Renal cortical epithelial cell (primary cell): ENCODE data around the gene TRIP12. TPM values are rescaled to one million over a fixed set of nuclear protein-coding genes. Genes with fewer than 3 reads are reported as not detected.
"Not testable (repeated sequence)": the region's sequence is repeated elsewhere in the genome, so short reads cannot be mapped to it uniquely, and the experiment has no call there.

Source experiments
- DNase-seq: peaks from one replicate; pipeline ENCODE4 v3.0.0-alpha.2; 2011; ENCODE audit warnings: low read depth
- total RNA-seq: library from RNA; depleted of rRNA; stranded (reverse); fragments of >200 nt; gene quantifications from 2 replicates; pipeline ENCODE4 v1.2.3, GENCODE V29; 2014

The TRIP12 gene
- total RNA-seq = 215 and 346 TPM in 2 replicates

- DNase-seq = peak; percentile 87
Observed at GRCh38 chr2:229921892-229922448, at the start of gene TRIP12. TRIP12 (minus strand) TSS chr2:229922009; CDS start chr2:229880079, 41,930 bp downstream.

- DNase-seq = no peak
Observed at GRCh38 chr2:229971298-229971790, 49.5 kb upstream of the TRIP12 start.

DNA sequence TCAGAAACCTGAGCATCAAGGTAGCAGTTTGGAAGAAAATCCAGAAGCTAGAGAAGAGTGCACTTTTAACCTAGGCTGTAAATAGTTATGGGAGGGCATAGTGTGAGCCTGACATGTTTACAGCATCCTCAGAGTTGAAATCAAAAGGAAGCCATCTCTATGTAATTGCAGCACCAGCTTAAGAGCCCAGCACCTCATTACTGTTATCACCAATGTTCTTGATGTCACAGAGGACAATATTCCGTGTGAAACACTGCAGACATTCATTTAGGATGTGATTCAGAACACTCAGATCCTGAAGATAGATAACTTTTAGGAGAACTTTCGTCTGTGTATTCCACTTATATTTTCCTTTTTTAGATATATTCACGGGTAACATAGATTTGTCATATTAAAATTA, 48.6 kb upstream of the TRIP12 start:
- DNase-seq = no peak

DNA sequence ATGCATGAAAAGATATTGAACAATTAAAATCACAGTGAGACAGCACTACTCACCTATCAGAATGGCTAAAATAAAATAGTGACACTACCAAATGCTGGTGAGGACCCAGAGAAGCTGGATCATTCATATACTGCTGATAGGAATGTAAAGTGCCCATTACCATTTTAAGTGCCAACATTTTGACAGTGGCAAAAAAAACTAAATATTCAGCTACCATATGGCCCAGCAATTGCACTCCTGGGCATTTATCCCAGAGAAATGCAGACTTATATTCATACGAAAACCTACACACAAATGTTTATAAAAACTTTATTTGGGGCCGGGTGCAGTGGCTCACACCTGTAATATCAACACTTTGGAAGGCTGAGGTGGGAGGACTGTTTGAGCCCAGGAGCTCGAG, 48.1 kb upstream of the TRIP12 start:
- no peak for DNase-seq

- not testable (repeated sequence) for DNase-seq
Observed at GRCh38 chr2:229963596-229963995, 41.8 kb upstream of the TRIP12 start.

DNA sequence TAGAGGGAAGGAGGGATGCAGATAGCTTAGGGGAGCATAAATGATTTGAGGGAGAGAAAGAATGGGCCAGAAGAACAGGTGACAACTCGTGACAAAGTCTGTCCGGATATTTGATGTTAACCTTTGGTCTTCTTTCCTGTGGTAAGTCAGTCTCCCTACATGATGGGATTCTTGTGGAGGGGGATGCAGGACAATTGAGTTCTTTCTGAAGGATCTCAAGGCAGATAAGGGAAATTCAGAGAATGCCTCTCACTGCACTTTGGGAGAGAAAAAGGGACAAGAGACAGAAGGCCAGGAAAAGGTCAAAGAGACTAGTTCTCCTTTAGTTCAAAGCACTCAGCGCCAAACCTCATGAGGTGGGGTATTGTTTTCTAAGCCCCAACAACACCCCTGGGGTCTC, 34.7 kb upstream of the TRIP12 start:
- no peak for DNase-seq

DNA sequence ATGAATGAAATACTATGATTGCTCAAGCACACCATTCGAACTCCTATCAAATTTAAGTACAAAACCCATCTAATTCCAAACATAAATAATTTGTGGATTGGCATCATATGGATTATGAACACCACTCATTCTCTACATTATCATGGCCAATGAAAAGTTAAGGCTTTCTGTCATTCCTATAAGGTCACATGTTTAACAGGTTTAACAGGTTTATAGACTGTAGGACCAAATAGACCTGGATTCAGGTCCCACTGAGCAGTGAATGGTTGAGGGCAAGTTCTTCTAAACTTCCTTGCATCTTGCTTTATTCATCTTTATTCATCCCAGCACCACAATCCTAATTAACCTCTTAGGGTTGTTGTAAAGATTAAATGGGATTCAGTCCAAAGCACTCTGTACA, 33.9 kb upstream of the TRIP12 start:
- no peak for DNase-seq

DNA sequence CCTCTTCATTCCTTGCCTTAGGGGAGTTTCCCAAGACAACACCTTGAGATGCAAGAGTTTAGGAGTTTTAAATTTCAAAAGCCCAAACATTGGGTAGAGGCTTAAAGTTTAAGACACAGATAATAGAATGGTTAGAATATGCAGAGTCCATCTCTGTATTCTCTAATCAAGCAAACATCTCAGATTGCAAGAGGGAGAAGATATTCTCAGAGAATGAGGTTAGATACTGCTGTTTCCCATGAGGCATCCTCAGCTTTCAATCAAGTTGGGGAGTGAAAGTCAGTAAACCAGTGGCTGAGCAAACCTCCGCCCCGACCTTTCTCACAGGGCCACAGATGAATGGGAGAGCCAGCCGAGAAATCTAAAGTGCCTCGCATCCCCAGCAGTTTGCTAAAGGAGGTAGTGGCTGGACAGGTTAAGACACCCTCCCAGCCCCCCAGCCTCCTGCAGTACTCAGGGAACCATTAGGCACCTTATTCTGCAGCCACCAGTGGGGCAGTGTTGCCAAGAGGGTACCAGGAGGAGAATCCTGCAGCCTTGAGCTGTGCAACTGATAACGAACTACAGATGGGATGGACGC, 30.5 kb upstream of the TRIP12 start:
- no peak for DNase-seq

- no peak for DNase-seq
Observed at GRCh38 chr2:229947544-229947943, 25.7 kb upstream of the TRIP12 start.

GRCh38 chr2:229945975-229946374, 24.2 kb upstream of the TRIP12 start:
- DNase-seq = no peak

DNA sequence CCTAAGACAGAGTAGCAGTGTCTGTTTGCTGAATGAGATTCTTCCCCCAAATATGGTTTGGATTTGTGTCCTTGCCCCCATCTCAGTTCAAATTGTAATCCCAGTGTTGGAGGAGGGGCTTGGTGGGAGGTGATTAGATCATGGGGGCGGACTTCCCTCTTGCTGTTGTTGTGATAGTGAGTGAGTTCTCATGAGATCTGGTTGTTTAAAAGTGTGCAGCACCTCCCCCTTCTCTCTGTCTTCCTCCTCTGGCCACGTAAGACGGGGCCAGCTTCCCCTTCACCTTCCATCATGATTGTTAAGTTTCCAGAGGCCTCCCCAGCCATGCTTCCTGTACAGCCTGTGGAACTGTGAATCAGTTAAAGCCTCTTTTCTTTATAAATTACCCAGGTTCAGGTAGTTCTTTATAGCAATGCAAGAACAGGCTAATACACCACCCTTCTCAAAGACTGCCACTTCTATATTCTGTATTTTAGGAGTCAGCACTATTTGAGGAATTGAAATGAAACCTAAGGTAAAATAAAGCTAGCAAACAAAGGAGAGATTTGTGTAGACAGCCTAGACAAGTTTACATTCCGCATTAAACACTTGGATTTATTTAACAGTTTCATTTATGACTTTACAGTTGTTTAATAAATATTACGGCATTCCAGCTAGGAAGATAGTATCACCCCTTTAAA, 22.1 kb upstream of the TRIP12 start:
- DNase-seq = no peak

DNA sequence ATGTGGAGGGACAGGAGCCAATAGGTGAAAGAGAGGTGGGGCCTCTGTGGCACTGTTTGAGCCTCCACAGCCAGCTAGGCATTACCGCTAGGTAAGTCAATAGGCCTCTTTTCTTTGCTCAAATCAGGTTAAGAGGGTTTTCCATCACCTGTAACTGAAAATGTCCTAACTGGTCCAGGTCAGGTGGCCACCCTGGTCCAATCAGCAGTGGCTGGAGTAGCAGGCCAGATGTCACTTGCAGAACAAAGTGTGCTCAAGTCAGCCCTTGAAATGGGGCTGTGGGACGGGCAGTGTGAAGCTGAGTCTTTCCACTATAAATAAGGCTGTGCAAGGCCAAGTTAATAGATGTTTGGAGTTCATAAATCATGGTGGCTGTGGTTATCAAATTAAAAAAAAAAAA, 21.4 kb upstream of the TRIP12 start:
- no peak for DNase-seq

- no peak for DNase-seq
Observed at GRCh38 chr2:229942671-229943070, 20.9 kb upstream of the TRIP12 start.

DNA sequence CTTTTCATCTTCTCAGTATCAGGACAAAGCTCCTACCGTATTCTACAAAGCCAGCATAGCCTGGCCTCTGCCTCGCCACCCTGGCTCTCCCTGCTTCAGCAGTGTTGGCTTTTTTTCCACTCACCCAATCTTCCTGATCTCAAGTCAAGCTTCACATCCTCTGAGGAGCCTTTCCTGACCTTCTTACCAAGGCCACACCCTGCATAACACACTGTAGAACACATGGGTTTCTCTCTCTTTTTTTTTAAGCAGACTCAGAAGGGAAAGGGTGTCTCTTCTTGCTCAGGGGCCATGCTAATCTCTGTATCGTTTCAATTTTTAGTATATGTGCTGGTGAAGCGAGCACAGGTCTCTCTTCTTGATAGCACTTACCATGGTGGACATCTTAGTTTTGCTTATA, 15.7 kb upstream of the TRIP12 start:
- no peak for DNase-seq

GRCh38 chr2:229931241-229931640, 9.4 kb upstream of the TRIP12 start:
- no peak for DNase-seq

DNA sequence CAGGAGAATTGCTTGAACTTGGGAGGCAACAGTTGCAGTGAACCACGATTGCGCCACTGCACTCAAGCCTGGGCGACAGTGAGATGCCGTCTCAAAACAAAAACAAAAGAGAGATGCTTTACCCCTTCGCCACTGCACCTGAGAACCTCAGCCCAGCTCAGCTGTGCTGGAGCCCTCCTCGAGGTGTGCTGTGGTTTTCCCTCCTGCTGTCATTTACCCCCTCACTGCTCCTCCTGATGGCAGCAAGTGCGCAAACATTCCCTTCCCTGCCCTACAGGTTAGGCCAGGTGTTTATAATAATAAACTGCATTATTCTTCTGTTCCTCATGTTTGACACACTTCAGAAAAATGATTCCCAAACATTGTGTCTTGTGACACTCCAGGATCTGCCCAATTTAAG, 8.8 kb upstream of the TRIP12 start:
- DNase-seq = no peak

DNA sequence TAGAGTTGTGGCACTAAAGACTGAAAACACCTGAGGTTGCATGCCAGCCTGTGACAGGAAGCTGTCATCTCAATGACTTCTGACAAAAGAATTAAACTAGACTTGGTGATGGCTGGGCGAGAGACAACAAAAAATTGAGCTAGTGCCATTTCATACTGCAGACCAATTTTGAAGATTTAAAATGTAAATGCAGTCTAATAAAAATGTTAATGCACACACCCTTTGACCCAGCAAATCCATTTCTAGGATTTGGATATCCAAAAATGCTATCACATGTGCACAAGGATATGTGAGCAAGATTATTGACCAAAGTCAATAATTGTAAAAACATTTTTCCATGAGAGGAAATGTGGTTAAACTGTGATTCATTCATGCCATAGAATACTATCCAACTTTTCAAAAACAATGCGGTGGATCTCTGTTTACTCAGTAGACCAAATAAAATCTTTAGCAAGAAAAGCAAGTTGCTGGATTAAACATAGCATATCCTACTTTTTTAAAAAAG, 6.1 kb upstream of the TRIP12 start:
- no peak for DNase-seq

- no peak for DNase-seq
Observed at GRCh38 chr2:229925201-229925600, 3.4 kb upstream of the TRIP12 start.

DNA sequence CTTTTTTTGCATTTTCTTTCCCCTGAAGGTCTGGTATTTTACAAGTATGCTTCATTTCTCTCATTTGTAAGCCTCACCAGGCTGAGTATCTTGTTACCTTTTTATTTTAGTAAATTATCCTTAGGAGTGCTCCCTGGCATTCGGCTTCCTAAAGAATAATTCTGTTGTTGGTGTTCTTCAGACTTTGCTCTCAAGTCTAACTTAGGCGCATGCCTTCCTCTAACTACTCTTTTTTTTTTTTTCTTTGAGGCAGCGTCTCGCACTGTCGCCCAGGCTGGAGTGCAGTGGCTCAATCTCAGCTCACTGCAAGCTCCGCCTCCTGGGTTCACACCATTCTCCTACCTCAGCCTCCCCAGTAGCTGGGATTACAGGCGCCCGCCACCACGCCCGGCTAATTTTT, 2.7 kb upstream of the TRIP12 start:
- DNase-seq = not testable (repeated sequence)

GRCh38 chr2:229922449-229923386, 909 bp upstream of the TRIP12 start, which contains the start of gene FBXO36:
FBXO36 (plus strand) TSS chr2:229922503; CDS start chr2:229922514, 11 bp downstream.
- peak; percentile 33 for DNase-seq

- DNase-seq = peak; percentile 29
Observed at GRCh38 chr2:229921101-229921891, 513 bp downstream of the TRIP12 start.
